Left ventricle myocardium inferior (tissue), 1 donor: ENCODE data around the gene POLR1E. TPM values are rescaled to one million over a fixed set of nuclear protein-coding genes. Genes with fewer than 3 reads are reported as not detected.

Source experiments
- DNase-seq: peaks from one replicate; pipeline ENCODE4 v3.0.0-alpha.2; 2020
- H3K27ac ChIP-seq: fragments of 200-600 bp; replicated peaks from 2 replicates; pipeline ENCODE4 v1.8.0; 2021
- H3K27me3 ChIP-seq: fragments of 200-600 bp; 2 replicates; pipeline ENCODE4 v1.8.0; 2021; ENCODE audit warnings: low read depth
- H3K36me3 ChIP-seq: fragments of 200-600 bp; 2 replicates; pipeline ENCODE4 v1.8.0; 2021
- H3K4me1 ChIP-seq: fragments of 200-600 bp; 2 replicates; pipeline ENCODE4 v1.8.0; 2021
- H3K4me3 ChIP-seq: fragments of 200-600 bp; 2 replicates; pipeline ENCODE4 v1.8.0; 2021; ENCODE audit warnings: mild to moderate bottlenecking, moderate library complexity
- H3K9me3 ChIP-seq: fragments of 200-600 bp; replicated peaks from 2 replicates; pipeline ENCODE4 v1.8.0; 2021
- intact Hi-C: fragments of 100-400 bp; cut with micrococcal nuclease; formaldehyde crosslinking; loops from one replicate; pipeline ENCODE4 v1.11.0; 2022
- total RNA-seq: library from RNA; stranded (reverse); fragmentation: NEBNext Ultra II Directional; extraction: Animal tissue kit (Norgen Biotek cat#: 25700); gene quantifications from one replicate; pipeline ENCODE4 v1.2.1, GENCODE V29; 2021
- TF ChIP-seq, protein P1 (sequence below): fragments of 200-600 bp; IDR thresholded peaks from 2 replicates; pipeline ENCODE4 v1.8.0; 2021; ENCODE audit warnings: antibody characterized with exemption, mild to moderate bottlenecking, borderline replicate concordance
- donor health status: DM: no; HTN: yes; CAD: no; lungs with severe emphysema.

POLR1E gene
- total RNA-seq, 1 donor from 2014 or later, result 15.8 TPM

- Histone ChIP-seq H3K27ac (no peak overlapping the region), H3K27me3 (no peaks in the 10 kb centered on the region), H3K4me3 (no peak overlapping the region), H3K4me1 (peaks cover 26% of the 10 kb centered on the region), H3K36me3 (peaks cover 57% of the 10 kb centered on the region), H3K9me3 (no peaks in the 10 kb centered on the region)
- TF ChIP-seq, protein P1, sequence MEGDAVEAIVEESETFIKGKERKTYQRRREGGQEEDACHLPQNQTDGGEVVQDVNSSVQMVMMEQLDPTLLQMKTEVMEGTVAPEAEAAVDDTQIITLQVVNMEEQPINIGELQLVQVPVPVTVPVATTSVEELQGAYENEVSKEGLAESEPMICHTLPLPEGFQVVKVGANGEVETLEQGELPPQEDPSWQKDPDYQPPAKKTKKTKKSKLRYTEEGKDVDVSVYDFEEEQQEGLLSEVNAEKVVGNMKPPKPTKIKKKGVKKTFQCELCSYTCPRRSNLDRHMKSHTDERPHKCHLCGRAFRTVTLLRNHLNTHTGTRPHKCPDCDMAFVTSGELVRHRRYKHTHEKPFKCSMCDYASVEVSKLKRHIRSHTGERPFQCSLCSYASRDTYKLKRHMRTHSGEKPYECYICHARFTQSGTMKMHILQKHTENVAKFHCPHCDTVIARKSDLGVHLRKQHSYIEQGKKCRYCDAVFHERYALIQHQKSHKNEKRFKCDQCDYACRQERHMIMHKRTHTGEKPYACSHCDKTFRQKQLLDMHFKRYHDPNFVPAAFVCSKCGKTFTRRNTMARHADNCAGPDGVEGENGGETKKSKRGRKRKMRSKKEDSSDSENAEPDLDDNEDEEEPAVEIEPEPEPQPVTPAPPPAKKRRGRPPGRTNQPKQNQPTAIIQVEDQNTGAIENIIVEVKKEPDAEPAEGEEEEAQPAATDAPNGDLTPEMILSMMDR, result no peak
- intact Hi-C loops, result no loop called here
- DNase-seq, result no peak
These were observed 43.9 kb upstream of the POLR1E start for GRCh38 chr9:37441776-37442370.

DNA sequence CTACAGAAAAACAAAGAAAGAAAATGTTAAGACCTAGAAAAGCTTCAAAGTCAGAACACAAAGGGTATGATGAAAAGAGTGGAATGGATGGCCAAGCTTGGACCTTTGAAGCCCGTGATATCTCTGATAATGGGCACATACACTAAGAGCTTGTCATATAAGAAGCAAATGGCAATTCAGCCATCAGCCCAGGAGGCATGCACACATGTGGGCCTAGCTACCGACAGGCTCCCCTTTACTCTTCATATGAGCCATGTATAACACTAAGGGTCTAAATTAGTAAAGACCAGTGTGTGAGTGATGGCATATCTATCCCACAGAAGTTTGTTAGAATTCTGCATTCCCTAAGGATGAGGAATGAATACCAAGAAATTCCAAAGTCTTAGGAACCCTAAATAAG lies 43.2 kb upstream of the POLR1E start:
- TF ChIP-seq, protein P1, result no peak
- Histone ChIP-seq H3K4me1 (peaks cover 19% of the 10 kb centered on the region), H3K27me3 (no peaks in the 10 kb centered on the region), H3K36me3 (peaks cover 50% of the 10 kb centered on the region), H3K27ac (no peak overlapping the region), H3K4me3 (no peak overlapping the region), H3K9me3 (no peaks in the 10 kb centered on the region)
- intact Hi-C loops, result no loop called here
- no peak for DNase-seq

- Histone ChIP-seq H3K36me3 (peaks cover 43% of the 10 kb centered on the region), H3K27me3 (no peaks in the 10 kb centered on the region), H3K4me3 (no peak overlapping the region), H3K27ac (no peak overlapping the region), H3K9me3 (no peaks in the 10 kb centered on the region), H3K4me1 (peaks cover 9% of the 10 kb centered on the region)
- TF ChIP-seq, protein P1, result no peak
- DNase-seq, result no peak
- intact Hi-C loops, result no loop called here
These were observed 42.2 kb upstream of the POLR1E start for GRCh38 chr9:37443566-37443965.

- intact Hi-C loops, result no loop called here
- TF ChIP-seq, protein P1, result no peak
- DNase-seq, result no peak
- Histone ChIP-seq H3K27ac (no peak overlapping the region), H3K36me3 (peaks cover 31% of the 10 kb centered on the region), H3K4me1 (no peaks in the 10 kb centered on the region), H3K4me3 (no peak overlapping the region), H3K27me3 (no peaks in the 10 kb centered on the region), H3K9me3 (no peaks in the 10 kb centered on the region)
These were observed 40.9 kb upstream of the POLR1E start for GRCh38 chr9:37444890-37445289.

GRCh38 chr9:37445832-37446231 lies 39.9 kb upstream of the POLR1E start:
- intact Hi-C loops, result no loop called here
- H3K9me3 ChIP-seq, result no peaks in the 10 kb centered on the region
- H3K27ac ChIP-seq, result no peak overlapping the region
- TF ChIP-seq, protein P1, result no peak
- DNase-seq, result no peak
- peaks cover 21% of the 10 kb centered on the region for H3K36me3 ChIP-seq
- no peak overlapping the region for H3K4me3 ChIP-seq
- H3K4me1 ChIP-seq, result no peaks in the 10 kb centered on the region
- H3K27me3 ChIP-seq, result no peaks in the 10 kb centered on the region

DNA sequence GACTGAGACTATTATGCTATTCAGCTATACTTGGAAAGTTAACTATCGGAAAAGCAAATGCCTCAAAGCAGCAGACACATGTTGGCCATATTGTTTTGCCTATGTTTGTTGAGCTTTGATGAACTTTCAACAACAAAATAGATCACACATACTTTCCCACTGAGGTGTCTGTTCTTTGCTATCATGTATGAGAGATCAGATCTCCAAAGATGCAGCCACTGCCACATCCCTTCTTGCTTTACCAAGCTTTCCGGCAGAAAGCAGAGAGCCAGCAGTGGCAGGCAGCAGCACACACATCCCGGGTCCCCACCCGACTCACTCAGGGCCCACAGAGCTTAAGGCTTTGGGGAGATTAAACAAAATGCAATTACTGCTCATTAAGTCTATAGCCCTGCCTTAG lies 39.3 kb upstream of the POLR1E start:
- Histone ChIP-seq H3K36me3 (peaks cover 16% of the 10 kb centered on the region), H3K4me1 (peaks cover 3% of the 10 kb centered on the region), H3K9me3 (no peaks in the 10 kb centered on the region), H3K4me3 (no peak overlapping the region), H3K27ac (no peak overlapping the region), H3K27me3 (no peaks in the 10 kb centered on the region)
- DNase-seq, result no peak
- intact Hi-C loops, result no loop called here
- TF ChIP-seq, protein P1, result no peak
